Stimulated activated CD4-positive, alpha-beta T cell treated with anti-CD3 and anti-CD28 coated beads, Interleukin-12 subunit alpha, Interleukin-12 subunit beta, amount 100 ng/mL, for 24 hours (primary cell): Measurements from ENCODE around the gene PKP1.

ENCODE experiments used
- DNase-seq, 2 experiments: peaks; one replicate each; pipeline ENCODE4 v3.0.0-alpha.2; 2020; ENCODE audit warnings: low read depth in 2 of 2

Gene PKP1

GRCh38 chr1:201369209-201369608, 85.9 kb downstream of the PKP1 start:
- DNase-seq: no peak

- no peak for DNase-seq
Observed at GRCh38 chr1:201370500-201370899, 87.2 kb downstream of the PKP1 start.

- no peak for DNase-seq
Observed at GRCh38 chr1:201371276-201371675, 88.0 kb downstream of the PKP1 start.

- no peak for DNase-seq
Observed at GRCh38 chr1:201371792-201372191, 88.5 kb downstream of the PKP1 start.

- no peak for DNase-seq
Observed at GRCh38 chr1:201374364-201374763, 91.1 kb downstream of the PKP1 start.

- DNase-seq: no peak
Observed at GRCh38 chr1:201375169-201375568, 91.9 kb downstream of the PKP1 start.

- no peak for DNase-seq
Observed at GRCh38 chr1:201376107-201376463, 92.8 kb downstream of the PKP1 start.

GRCh38 chr1:201376464-201377374, 93.4 kb downstream of the PKP1 start:
- no peak for DNase-seq

- DNase-seq: no peak
Observed at GRCh38 chr1:201377611-201378092, 94.3 kb downstream of the PKP1 start, which contains the start of gene TNNT2. TSS of gene TNNT2 (minus strand) at chr1:201377680. CDS start at chr1:201373254, 4,426 bp downstream.

- no peak for DNase-seq
Observed at GRCh38 chr1:201378804-201379203, 95.5 kb downstream of the PKP1 start.

- DNase-seq: no peak
Observed at GRCh38 chr1:201379733-201380242, 96.5 kb downstream of the PKP1 start.

- DNase-seq: no peak
Observed at GRCh38 chr1:201381130-201381529, 97.8 kb downstream of the PKP1 start.
